GM23338 (cell line): Measurements from ENCODE around the gene MACROD1. TPM values are rescaled to one million over a fixed set of nuclear protein-coding genes. Genes with fewer than 3 reads are reported as not detected.

Source experiments
- ATAC-seq: fragments of 200-7000 bp; cut with Tn5 transposase; 3 replicates; pipeline ENCODE4 v1.9.1; 2020
- DNase-seq: peaks from one replicate; pipeline ENCODE4 v3.0.0-alpha.2; 2015; ENCODE audit warnings: low spot score
- H2AFZ ChIP-seq: fragments of 200-600 bp; sonication (generic); 2 replicates; pipeline ENCODE4 v1.8.0; 2016; ENCODE audit warnings: antibody characterized with exemption, mild to moderate bottlenecking, moderate library complexity
- H3F3A ChIP-seq: fragments of 200-600 bp; sonication (generic); replicated peaks from 2 replicates; pipeline ENCODE4 v1.8.0; 2017; ENCODE audit warnings: antibody characterized with exemption, mixed run types, low read depth
- H3K27ac ChIP-seq: fragments of 200-600 bp; sonication (generic); 2 replicates; pipeline ENCODE4 v1.6.1; 2016; ENCODE audit warnings: low read depth
- H3K27me3 ChIP-seq: fragments of 200-600 bp; sonication (generic); 2 replicates; pipeline ENCODE4 v1.8.0; 2016; ENCODE audit warnings: mild to moderate bottlenecking, mixed run types, moderate library complexity; ENCODE audit not compliant: insufficient read depth
- H3K36me3 ChIP-seq: fragments of 200-600 bp; sonication (generic); 2 replicates; pipeline ENCODE4 v1.8.0; 2016; ENCODE audit warnings: mild to moderate bottlenecking; ENCODE audit not compliant: insufficient read depth
- H3K4me1 ChIP-seq: fragments of 200-600 bp; sonication (generic); 2 replicates; pipeline ENCODE4 v1.8.0; 2016; ENCODE audit warnings: mild to moderate bottlenecking, moderate library complexity; ENCODE audit not compliant: insufficient read depth
- H3K4me2 ChIP-seq: fragments of 200-600 bp; sonication (generic); 2 replicates; pipeline ENCODE4 v1.7.1; 2017; ENCODE audit warnings: mixed run types
- H3K4me3 ChIP-seq: fragments of 200-600 bp; sonication (generic); 2 replicates; pipeline ENCODE4 v1.6.1; 2016; ENCODE audit warnings: mixed run types
- H3K79me2 ChIP-seq: fragments of 200-600 bp; sonication (generic); replicated peaks from 2 replicates; pipeline ENCODE4 v1.8.0; 2017; ENCODE audit warnings: mild to moderate bottlenecking; ENCODE audit not compliant: insufficient read depth
- H3K9me2 ChIP-seq: fragments of 200-600 bp; sonication (generic); 2 replicates; pipeline ENCODE4 v1.8.0; 2017; ENCODE audit not compliant: insufficient read depth
- H4K20me1 ChIP-seq: fragments of 200-600 bp; sonication (generic); replicated peaks from 2 replicates; pipeline ENCODE4 v1.8.0; 2017; ENCODE audit warnings: mild to moderate bottlenecking; ENCODE audit not compliant: insufficient read depth
- H3K27ac Mint-ChIP-seq: 2 replicates; pipeline ENCODE4 v1.8.0; 2020; ENCODE audit warnings: inconsistent platforms, mild to moderate bottlenecking, moderate library complexity, mixed read lengths
- H3K27me3 Mint-ChIP-seq: 3 replicates; pipeline ENCODE4 v1.8.0; 2022; ENCODE audit warnings: low read depth, mild to moderate bottlenecking, moderate library complexity, mixed read lengths, inconsistent platforms; ENCODE audit not compliant: insufficient read depth, poor library complexity
- H3K36me3 Mint-ChIP-seq: 3 replicates; pipeline ENCODE4 v1.8.0; 2021; ENCODE audit warnings: low read depth, mild to moderate bottlenecking, inconsistent platforms, moderate library complexity, mixed read lengths
- H3K4me1 Mint-ChIP-seq: 3 replicates; pipeline ENCODE4 v1.8.0; 2020; ENCODE audit warnings: mild to moderate bottlenecking, inconsistent platforms, mixed read lengths
- H3K4me3 Mint-ChIP-seq: 3 replicates; pipeline ENCODE4 v1.8.0; 2021; ENCODE audit warnings: moderate library complexity, mild to moderate bottlenecking, inconsistent platforms, mixed read lengths
- H3K9me3 Mint-ChIP-seq: 3 replicates; pipeline ENCODE4 v1.8.0; 2020; ENCODE audit warnings: moderate library complexity, mild to moderate bottlenecking, inconsistent platforms, mixed read lengths
- CTCF ChIP-seq, 2 experiments: fragments of 200-600 bp in 1 of 2; sonication (generic) in 1 of 2; conservative IDR thresholded peaks; 2 replicates each; pipeline versions ENCODE4 v1.5.1 to v1.6.1; 2016 to 2017; ENCODE audit warnings: antibody characterized with exemption in 2 of 2, low read depth in 2 of 2, mild to moderate bottlenecking in 2 of 2, moderate library complexity in 1 of 2
- ETS1 ChIP-seq: IDR thresholded peaks from 2 replicates; pipeline ENCODE4 v1.6.1; 2016; ENCODE audit warnings: antibody characterized with exemption
- REST ChIP-seq: IDR thresholded peaks from one replicate; pipeline ENCODE4 v1.6.1; 2018; ENCODE audit warnings: antibody characterized with exemption; ENCODE audit not compliant: unreplicated experiment
- polyA plus RNA-seq: library from polyadenylated mRNA; unstranded; fragments of >200 nt; fragmentation: Nextera tagmentation; extraction: Ambion mirVana; gene quantifications from 2 replicates; pipeline ENCODE4 v1.2.1, GENCODE V29; 2016
- total RNA-seq: library from RNA; depleted of rRNA; stranded (reverse); fragments of >200 nt; shearing (Covaris generic); gene quantifications from 2 replicates; pipeline ENCODE4 v1.2.3, GENCODE V29; 2014

MACROD1 gene
- total and polyA plus RNA-seq, 2 experiments from 2014 or later = 33.0 to 51.6 TPM

- no peak overlapping the region for H3K4me2 ChIP-seq
- ATAC-seq (no peak), DNase-seq (no peak)
- peaks cover 6% of the 10 kb centered on the region for H4K20me1 ChIP-seq
- Mint-ChIP-seq H3K4me1 (peaks cover 31% of the 10 kb centered on the region), H3K4me3 (no peak overlapping the region), H3K27ac (0 out of 2 replicates have a peak overlapping the region, but pooled peaks have one; percentile 60), H3K36me3 (no peaks in the 10 kb centered on the region; the same call in 2 of the 3 replicates), H3K9me3 (no peaks in the 10 kb centered on the region; the same call in 2 of the 3 replicates), H3K27me3 (peaks cover 51% of the 10 kb centered on the region)
- no peak overlapping the region for H3K4me3 ChIP-seq
- TF ChIP-seq CTCF (conservative IDR thresholded peaks at IDR 0.05; ENCODE audit: low read depth in 2 of 2) = no peak
- TF ChIP-seq REST = no peak
- no peaks in the 10 kb centered on the region for H3K79me2 ChIP-seq
- no peaks in the 10 kb centered on the region for H3K36me3 ChIP-seq
- H3K9me2 ChIP-seq = peaks cover 4% of the 10 kb centered on the region; the same call in 1 of the 2 replicates
- peaks cover 22% of the 10 kb centered on the region for H3K27me3 ChIP-seq
- H3F3A ChIP-seq = 0 out of 2 replicates have a peak, but pooled peaks cover 13% of the 10 kb centered on the region
- no peak overlapping the region for H3K27ac ChIP-seq
- no peak overlapping the region for H2AFZ ChIP-seq
- peaks cover 5% of the 10 kb centered on the region; the same call in 1 of the 2 replicates for H3K4me1 ChIP-seq
Observed at GRCh38 chr11:64095273-64095817, 70.6 kb downstream of the MACROD1 start.

- 0 out of 2 replicates have a peak, but pooled peaks cover 17% of the 10 kb centered on the region for H3F3A ChIP-seq
- peaks cover 6% of the 10 kb centered on the region for H4K20me1 ChIP-seq
- Mint-ChIP-seq H3K9me3 (no peaks in the 10 kb centered on the region; the same call in 2 of the 3 replicates), H3K27ac (0 out of 2 replicates have a peak overlapping the region, but pooled peaks have one; percentile 60), H3K4me3 (no peak overlapping the region), H3K4me1 (peaks cover 34% of the 10 kb centered on the region), H3K27me3 (peaks cover 48% of the 10 kb centered on the region), H3K36me3 (no peaks in the 10 kb centered on the region; the same call in 2 of the 3 replicates)
- peaks cover 4% of the 10 kb centered on the region; the same call in 1 of the 2 replicates for H3K9me2 ChIP-seq
- no peak overlapping the region for H3K27ac ChIP-seq
- no peak for DNase-seq
- no peaks in the 10 kb centered on the region for H3K36me3 ChIP-seq
- TF ChIP-seq ETS1 (no peak), CTCF (conservative IDR thresholded peaks at IDR 0.05; ENCODE audit: low read depth in 2 of 2) (peak; percentile 11 to 54; a peak in 2 of 4 replicates)
- no peak overlapping the region for H3K4me3 ChIP-seq
- ATAC-seq = no peak
- H3K4me2 ChIP-seq = no peak overlapping the region
- H3K27me3 ChIP-seq = peaks cover 16% of the 10 kb centered on the region
- peaks cover 9% of the 10 kb centered on the region; the same call in 1 of the 2 replicates for H3K4me1 ChIP-seq
- no peaks in the 10 kb centered on the region for H3K79me2 ChIP-seq
- H2AFZ ChIP-seq = no peak overlapping the region
Observed at GRCh38 chr11:64094463-64095260, 71.3 kb downstream of the MACROD1 start.
